Glomerular visceral epithelial cell (primary cell): ENCODE measurements around the gene IPO5.

Experiments used
- DNase-seq: peaks from one replicate; pipeline ENCODE4 v3.0.0-alpha.2; 2016; ENCODE audit errors: extremely low spot score

IPO5 gene

DNA sequence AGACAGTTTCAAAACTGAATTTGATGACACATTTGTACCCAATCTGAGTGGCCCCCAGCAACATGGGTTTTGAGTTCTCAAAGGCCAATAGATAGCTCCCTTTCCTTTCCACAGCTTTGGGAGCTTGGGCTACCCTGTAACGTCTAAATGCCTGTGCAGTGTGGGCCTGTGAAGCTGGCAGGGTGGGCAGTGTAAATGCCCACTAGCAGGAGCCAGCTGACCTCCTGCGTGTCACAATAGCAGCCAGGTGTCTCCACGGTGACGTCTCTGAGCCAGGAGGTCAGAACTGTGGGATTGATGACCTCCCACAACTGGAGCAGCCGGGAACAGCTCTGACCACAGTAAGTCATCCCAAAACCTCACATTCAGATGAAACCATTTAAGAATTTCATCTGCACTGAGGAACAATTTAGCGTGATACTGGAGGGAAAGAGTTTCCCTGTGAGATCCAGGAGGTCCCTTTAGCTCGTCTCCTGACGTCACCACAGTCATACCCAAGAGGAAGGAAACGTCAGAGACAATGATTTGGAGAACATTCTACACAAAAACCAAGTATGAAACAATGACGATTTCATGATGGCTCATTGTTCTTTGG, at the start of gene IPO5:
Gene IPO5, plus strand, starts transcription at position 300 of the 595 bp plus-strand sequence. CDS start 23,022 bp downstream, outside the sequence.
- DNase-seq: peak; percentile 73

DNA sequence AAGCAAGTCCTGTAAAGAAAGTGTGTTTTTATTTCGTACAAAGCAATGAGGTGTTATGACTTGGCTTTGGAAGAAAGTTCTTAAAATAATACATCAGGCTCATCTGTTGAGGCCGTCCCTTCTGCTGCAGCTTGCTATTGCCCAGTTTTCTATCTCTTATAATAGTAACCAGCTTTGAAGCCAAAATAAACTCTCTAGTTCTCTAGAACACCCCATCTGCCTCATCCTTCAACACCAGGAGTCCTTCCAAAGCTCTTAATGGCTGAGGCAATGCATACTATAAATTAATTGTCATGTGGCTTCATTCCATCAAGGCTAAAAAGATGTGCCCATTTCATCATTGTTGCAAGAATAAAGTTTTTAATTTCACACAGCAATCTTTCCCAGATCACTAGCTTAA, 49.4 kb upstream of the IPO5 start:
- DNase-seq: no peak

DNA sequence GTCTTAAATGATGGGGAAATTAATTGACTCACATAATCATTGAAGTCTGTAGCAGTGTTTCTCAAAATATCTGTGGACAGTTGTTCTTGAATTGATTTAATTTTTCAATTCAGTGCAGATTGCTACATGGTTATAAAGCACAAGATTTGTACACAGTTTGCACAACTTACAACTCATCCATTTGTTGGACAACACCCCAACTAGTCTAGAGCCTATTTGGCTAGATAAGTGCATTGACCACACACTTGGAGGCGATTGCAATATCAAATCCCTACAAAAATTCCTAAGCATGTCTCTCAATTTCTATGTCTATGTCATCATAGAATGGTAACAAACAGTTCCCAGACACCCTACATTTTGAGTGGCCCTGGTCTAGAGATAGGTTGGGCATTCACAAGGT, 48.0 kb upstream of the IPO5 start:
- DNase-seq: no peak

DNA sequence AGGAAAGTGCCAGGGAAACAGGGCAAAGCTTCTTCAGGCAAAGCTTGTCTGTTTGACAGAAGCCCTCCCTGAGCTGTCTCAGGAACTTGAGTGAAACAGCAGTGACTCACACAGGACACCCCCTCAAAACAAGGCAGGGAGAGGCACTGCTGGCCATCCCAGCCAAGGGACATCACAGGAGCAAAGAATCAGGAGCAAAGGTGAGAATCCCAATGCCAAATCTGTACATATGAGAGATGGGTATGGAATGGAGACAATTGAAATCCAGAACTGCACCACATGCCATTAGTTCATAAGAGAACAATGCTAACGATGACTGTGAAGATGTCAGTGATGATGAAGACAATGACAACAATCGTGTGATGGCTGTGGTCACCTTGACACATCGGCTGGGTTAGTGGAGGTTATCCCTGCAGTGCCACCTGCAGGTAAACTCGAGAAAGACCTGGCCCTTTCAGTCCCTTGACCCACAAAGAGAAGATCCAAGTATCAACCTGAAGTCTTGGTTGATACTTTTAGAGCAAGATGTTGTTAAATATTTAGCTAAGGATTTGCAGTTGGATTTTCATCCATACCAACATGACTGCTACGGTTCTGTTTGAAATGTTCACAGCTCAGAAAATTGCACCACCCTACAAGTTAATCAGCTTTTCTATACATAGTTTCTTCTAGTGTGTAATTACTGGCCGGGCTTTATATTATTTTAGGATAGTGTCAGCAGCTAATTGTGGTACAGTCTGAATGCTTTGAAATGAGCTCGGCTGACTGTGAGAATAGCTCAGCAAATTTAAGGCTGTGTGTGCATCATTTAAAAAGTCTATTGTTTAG, 42.0 kb upstream of the IPO5 start:
- DNase-seq: peak; percentile 21

DNA sequence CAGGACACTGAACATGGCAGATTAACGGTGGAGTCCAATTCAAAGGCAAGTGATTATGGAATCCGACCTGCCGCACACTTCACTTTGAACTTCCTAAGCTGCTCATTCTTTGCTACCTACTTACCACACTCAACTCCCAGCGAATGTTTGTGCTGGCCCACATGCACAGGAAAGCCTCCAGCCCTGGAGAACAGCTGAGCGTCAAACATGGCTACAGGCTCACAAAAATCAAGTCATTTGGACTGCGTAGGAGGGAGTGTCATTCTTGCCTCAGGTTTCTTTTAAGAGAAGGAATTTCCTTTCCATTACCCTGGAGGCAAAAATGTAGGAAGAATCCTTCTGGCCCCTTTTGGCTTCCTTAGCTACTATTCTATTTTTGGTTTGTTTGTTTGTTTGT, 41.3 kb upstream of the IPO5 start:
- no peak for DNase-seq

DNA sequence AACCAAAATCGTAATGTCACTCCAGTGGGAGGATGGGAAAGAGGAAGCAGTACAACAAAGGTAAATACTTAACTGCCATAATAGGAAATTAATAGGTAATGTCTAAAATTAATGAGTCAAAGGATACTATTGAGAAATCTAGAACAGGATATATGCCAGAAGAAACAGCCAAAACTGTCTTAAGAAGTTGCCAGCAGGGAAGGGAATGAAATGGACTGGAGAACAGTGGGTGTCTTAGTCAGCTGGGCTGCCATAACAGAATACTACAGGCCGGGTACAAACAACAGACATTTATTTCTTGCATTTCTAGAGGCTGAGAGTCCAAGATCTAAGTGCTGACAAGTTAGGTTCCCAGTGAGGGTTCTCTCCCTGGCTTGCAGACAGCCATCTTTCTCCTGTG, 40.3 kb upstream of the IPO5 start:
- DNase-seq: no peak

DNA sequence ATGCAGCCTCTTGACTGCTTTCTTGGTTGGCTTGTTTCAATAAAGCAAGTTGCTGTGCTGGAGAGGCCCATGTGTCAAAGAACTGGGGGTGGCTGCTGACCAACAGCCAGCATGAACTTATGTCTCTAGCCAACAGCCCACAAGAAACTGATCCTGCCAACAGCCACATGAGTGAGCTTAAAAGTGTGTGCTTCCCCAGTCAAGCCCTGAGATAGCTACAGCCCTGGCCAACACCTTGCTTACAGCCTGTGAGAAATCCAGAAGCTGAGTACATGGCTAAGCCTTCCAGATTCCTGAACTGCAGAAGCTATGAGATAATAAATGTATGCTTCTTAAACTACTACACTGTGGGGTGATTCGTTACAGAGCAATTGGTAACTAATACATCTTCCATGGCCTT, 38.9 kb upstream of the IPO5 start:
- no peak for DNase-seq

DNA sequence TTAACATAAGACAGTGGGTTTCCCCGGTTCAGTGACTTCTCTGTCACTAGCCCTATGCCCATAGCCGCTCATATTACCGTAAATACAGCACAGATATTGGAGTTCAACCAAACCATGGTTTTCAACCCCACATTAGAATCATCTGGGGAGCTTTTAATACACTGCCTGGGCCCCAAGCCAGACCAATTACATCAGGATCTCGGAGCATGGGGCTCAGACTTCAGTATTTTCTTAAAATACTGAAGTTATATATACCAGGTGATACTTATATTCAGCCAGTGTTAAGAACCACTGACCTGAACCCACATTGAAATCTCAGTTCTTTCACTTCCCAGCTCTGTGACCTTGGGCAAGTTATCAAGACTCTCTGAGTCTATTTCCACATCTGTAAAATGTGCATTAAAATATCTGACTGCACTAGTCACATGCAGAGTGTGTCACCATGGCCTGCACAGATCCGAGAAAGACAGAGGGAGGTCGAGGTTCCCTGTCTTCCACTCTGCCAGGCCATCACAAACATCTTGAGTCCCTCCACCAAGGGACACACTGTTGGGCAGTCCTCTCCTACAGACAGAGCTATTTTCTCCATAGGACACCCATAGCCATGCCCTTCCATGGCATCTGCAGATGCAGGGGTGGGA, 32.2 kb upstream of the IPO5 start:
- DNase-seq: no peak

DNA sequence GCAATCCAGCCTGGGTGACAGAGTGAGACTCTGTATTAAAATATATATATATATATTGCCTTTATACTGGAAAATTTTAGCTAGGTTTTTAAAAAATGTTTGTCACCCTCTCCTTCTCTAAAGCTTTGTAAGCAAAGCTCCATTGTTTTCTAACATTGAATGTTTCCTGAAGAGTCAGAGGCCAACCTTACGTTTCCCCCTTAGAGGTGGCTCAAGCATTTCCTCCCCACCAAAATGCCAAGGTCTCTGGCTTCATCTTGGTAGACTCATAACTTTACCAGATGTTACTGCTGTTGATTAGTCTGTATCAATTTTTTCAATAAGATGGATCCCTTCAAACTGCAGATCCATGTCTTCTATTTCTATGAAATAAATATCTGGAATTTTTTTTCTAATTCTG, 25.2 kb upstream of the IPO5 start:
- no peak for DNase-seq

DNA sequence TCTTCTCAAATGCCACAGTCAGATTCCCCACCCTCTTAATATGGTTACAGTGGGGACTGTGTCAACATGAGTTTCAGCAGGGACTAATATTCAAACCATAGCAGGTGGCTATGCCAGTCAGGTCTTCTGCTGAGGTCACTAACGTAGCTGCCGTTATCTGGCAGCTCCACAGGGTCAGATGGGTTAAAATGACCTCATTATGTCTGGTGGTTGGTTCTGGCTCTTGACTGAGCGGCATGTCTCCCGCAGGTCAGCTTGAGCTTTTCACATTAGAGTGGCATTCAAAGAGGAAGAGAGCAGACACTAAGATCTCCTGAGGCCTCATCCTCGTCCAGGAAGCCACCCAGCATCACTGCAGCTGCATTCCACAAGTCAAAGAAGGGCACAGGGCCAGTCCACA, 21.4 kb upstream of the IPO5 start:
- DNase-seq: peak; percentile 10

DNA sequence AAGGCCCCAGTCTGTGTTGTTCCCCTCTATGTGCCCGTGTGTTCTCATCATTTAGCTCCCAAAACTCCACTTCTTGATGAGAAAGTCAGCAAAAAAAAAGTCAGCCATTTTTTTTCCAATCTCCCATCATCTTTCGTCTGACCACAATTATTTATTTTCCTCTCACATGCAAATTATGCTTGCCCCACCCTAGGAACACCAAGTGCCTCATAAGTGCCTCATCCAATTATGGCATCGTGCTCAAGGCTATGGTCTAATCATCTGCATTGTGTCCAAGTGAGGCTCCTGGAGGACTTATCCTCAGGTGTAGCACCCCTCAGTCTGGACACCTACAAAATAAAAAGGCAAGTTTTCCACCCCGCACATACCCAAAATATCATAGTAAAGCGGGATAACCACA, 20.8 kb upstream of the IPO5 start:
- no peak for DNase-seq

DNA sequence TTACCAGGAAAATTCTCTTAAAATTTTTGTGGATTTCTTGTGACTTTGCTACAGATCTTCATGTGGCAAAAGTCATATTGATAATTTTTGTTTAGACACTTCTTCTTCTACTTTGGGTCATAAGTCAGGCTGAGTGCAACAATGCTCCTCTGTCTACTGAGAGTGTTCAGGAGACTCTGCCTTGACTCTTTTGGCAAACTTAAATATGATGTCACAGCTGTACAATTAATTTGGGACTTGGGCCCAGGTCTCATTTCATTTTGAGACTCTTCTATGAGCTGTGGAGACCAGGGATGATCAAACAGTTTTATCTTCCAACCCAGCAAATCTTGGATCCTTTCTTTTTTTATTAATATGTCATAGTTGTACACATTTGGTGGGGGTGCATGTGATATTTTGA, 19.7 kb upstream of the IPO5 start:
- DNase-seq: no peak

DNA sequence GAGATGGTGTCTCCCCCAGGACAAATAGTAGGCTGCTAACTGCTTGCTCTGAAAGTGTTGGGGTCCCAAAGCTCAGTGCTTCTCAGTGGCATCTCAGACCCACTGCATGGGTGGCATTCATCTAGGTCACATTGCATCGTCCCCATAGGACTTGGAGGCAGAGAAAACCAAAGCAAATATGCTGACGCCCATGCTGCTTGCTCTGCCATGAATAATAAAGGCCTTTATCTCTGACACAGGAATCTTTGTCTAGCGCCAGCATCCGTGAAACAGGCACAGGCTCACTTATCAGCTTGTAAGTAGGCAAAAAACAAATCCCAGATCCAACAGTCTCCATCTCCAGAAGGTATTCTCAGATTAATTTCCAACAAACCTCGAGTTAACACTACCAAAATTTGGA, 18.9 kb upstream of the IPO5 start:
- DNase-seq: no peak

DNA sequence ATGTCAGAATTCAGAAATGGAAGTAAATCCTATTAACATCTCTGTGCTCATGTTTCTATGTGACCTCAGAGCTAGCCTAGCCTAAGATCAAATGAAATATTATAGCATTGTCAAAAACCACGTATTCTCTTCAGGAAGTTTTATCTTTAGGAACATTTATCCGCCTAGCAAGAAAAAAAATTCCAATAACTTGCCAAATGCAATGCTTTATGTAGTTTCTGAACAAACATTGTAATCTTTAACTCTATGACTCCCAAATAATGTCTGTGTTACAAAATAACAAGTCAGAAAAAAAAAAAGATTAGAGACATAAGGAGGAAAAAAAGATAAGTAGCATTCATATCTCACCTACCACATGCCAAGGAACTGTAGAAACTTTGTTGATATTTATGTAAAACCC, 18.4 kb upstream of the IPO5 start:
- DNase-seq: no peak

DNA sequence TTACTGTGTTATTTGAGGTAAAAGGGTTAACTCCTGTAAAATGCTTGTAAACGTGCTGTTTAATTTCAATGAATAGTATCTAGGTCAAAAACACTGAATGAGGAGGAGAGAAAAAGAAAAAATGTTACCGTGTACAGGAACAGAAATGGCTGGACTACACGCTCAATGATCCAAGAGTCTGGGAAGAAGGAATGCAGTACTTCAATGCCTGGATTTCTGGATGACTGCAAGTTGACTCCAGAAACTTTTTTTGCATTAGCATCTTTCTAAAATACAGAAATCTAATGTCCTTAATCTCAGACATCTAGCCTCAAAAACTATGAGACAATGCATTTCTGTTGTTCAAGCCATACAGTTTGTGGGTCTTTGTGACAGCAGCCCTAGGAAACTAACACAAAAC, 17.4 kb upstream of the IPO5 start:
- no peak for DNase-seq

DNA sequence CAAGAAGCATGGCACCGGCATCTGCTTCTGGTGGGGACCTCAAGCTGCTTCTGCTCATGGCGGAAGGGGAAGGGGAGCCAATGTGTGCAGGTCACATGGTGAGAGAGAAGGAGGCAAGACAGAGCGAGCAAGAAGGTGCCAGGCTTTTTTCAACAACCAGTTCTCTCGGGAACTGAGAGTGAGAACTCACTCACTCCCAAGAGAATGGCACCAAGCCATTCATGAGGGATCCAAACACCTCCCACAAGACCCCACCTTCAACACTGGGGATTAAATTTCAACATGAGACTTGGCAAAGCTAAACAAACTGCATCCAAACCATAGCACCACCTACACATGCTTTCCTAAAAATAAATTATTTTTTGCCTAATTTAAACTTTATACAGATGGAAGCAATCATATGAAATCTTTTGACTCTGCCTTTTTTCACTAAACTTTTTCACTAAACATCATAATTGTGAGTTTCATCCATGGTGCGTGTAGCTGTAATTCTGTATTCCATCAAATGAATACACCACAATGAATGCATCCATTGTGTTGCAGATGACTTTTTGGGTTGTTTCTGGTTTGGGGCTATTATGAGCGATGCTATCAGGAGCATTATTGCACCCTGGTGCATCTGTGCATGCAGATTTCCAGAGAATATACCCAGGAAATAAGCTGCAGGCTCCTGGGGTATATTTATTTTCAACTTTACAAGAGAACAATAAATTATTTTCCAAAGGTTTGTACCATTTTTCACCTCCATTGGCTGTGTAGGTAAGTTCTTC, 14.6 kb upstream of the IPO5 start:
- no peak for DNase-seq

DNA sequence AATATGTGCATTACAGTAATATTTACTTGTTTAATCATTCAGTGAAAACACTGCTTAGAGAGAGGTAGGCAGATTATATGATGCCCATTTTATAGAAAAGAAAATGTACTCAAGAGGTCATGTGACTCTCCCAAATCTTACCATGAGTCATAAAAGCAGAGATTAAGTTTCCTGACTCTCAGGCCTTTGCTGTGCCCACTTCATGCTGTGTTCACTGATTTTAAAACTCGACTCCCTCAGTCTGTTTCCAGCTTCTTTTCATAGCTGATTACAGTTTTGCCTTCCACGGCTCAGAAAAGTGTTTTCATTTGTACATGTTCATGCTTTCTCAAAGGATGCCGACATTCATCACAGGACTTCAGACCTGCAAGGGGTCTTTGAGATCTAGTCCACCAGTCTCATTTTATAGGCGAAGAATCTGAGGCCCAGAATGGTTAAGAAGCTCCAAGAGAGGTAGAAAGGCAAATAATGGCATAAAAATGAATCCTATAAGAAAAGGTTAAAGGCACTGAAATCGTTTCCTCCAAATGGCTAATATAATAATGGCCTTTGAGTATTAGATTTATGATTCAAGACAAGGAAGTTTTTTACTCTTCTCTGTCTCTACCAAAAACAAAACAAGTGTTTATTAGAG, 9.0 kb upstream of the IPO5 start:
- DNase-seq: no peak

DNA sequence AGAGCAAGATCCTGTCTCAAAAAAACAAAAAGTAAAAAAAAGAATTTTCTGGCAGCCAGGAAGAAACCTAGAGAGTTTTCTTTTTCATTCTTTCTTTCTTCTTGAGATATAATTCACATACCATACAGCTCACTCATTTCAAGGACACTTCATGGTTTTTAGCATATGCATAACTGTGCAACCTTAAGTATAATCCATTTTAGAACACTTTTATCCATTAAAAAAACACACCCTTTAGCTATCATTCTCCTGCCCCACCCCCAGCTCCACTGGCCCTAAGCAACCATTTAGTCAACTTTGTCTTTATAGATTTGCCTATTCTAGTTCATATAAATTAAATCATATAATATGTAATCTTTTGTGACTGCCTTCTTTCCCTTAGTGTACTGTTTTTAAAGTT, 8.1 kb upstream of the IPO5 start:
- DNase-seq: no peak

DNA sequence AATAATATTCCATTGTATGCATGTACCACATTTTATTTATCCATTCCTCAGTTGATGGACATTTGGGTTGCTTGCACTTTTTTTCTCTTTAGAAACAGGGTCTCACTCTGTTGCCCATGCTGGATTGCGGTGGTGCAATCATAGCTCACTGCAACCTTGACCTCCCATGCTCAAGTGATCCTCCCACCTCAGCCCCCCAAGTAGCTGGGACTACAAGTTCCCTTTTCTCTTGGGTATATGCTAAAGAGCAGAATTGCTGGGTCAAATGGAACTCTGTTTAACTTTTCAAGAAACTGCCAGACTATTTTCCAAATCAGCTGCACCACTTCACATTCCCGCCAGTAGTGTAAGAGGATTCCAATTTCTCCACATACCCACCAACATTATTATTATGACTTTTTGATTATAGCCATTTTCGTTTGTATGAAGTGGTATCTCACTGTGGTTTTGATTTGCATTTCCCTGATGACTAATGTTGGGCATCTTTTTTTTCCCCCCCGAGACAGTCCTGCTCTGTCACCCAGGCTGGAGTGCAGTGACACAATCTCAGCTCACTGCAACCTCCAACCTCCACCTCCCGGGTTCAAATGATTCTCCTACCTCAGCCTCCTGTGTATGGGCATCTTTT, 7.6 kb upstream of the IPO5 start:
- DNase-seq: peak; percentile 53

DNA sequence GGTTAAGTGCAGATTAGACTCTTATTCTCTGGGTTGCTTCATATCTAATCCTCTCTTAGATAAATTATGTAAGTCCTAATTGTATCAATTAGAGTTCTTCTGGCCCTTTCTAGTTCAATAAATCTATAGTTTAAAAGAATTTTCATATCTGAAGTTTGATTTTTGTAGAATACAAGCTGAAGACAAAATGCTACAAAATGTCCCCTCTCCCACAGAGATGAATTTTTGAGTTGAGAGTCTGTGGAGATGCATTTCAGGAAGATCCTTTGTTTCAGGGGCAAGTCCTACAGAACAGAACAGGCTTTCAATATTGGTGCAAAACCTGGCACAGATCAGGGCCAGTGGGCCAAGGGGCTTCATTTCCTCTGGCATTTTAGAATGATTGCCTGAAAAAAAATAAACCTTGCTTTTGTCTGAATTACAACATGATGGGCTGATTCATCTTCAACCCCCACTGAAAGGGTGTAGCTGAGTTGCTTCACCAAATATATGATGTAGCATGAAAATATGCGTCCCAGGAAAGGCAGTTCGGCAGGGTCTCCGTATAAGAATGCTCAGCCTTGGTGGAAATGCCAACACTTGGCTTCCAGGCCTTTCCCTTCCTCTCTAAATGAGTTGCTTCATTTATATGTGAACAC, 6.4 kb upstream of the IPO5 start:
- DNase-seq: peak; percentile 77

DNA sequence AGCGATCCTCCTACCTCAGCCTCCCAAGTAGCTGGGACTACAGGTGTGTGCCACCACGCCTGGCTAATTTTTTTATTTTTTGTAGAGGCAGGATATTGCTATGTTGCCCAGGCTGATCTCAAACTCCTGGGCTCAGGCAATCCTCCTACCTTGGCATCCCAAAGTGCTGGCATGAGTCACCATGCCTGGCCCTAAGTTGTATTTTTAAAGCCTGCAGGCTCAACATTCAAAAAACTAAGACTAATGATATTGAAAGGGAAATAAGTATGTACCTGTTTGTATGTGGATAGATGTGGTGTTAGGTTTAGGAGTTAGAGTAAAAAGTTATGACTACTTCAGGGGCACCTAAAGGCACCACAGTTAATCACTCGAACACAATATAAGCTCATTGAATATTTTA, 5.4 kb upstream of the IPO5 start:
- no peak for DNase-seq
